Kidney glomerular epithelial cell (primary cell): Measurements from ENCODE around the gene METAP2.
A peak's percentile ranks its signal among the peaks of the same experiment; 100 is the strongest.

Source experiments
- DNase-seq: peaks from one replicate; lab custom pipeline; 2025; lab: John Stamatoyannopoulos, UW

Gene METAP2

GRCh38 chr12:95513599-95513998, 39.6 kb downstream of the METAP2 start:
- no peak for DNase-seq

- DNase-seq: no peak
Observed at GRCh38 chr12:95515197-95515596, 41.2 kb downstream of the METAP2 start.

- no peak for DNase-seq
Observed at GRCh38 chr12:95516757-95517156, 42.8 kb downstream of the METAP2 start.

DNA sequence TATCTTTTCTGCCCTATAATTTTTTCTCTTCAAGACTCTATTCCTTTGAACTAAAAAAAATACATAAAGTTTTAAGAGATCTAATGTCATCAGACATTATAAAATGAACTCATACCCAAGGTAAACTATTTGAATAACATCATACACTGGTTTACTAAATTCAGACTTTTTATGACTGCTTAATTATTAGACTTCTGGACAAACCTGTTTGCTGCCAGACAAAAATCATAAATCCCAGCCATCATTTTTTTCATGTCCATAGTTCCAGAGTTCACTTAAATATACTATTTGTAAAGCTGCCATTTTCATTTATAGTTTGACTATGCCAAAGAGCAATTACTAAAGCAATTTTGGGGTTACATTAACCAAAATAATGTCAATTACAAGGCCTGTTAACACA, 43.3 kb downstream of the METAP2 start:
- DNase-seq: no peak

GRCh38 chr12:95518944-95519343, 45.0 kb downstream of the METAP2 start:
- DNase-seq: no peak

GRCh38 chr12:95520816-95521215, 46.9 kb downstream of the METAP2 start:
- no peak for DNase-seq

GRCh38 chr12:95522692-95523091, 48.7 kb downstream of the METAP2 start:
- no peak for DNase-seq

DNA sequence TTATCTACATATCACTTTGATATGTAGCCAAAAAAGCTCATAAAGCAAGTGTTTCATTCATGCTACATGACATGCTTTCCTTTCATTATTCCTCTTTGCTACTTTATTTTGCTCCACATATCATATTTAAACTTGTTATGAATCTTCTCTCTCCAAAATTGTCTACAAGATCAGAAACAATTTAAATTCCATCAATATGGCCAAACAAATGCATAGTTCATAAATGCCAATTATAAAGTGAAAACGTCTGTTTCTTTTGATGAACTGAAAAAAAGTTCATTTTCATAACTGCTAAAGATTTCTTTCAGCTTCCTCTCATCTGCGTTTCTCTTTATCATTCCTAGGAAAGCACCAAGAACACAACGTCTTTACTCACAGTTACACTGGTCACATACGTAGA, 54.5 kb downstream of the METAP2 start:
- no peak for DNase-seq

- no peak for DNase-seq
Observed at GRCh38 chr12:95529693-95530225, 55.8 kb downstream of the METAP2 start.

DNA sequence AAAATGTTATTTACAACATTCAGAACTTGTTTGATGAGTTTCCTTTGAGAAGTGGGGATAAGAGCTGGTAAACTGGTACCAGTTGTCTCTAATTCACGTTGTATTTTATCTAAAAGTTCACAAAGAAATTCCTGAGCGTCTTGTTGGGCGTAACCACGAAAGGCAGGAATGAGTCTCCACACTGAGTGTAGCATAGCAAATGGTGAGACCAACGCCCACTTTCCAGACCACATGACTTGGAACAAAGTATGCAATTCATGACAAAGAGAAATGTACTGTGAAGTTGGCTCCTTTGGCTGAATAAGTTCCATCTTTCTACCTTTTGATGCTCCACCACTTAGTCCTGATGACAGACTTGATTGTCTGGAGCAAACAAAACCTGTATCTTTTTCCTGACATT, 58.9 kb downstream of the METAP2 start:
- no peak for DNase-seq

DNA sequence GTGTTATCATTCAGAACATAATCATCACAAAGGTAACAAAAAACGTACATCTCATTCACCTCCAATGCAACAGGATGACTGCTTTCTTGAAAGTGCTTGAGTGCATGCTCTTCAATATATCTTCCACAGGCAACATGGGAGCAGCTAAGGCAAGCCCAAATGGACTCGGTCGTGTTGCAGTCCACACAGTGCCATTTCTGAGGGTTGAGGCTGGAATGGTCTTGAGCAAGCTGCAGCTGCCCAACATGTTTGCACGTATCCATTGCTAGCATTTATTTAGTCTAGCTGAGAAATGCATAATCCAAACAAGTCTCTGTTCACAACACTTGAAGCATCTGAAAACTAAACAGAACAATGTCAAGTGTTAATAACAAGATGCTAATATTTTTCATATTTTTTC, 60.0 kb downstream of the METAP2 start:
- DNase-seq: no peak

DNA sequence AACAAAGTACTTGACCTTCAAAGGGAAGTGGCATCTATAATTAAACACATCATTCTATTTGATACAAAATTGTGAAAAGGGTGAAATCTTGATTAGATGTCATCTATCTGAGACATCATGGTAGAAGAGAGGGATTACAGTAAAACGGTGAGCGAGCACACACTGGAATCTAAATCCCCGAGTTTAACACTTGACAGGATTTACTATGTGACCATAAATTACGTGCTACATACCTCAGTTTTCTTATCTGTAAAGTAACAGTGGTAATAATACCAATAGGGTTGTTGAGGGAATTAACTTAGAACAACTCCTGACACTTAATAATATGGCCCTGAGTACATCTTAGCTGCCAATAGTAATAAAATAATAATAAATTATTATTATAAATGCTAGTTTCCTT, 64.1 kb downstream of the METAP2 start:
- DNase-seq: no peak

DNA sequence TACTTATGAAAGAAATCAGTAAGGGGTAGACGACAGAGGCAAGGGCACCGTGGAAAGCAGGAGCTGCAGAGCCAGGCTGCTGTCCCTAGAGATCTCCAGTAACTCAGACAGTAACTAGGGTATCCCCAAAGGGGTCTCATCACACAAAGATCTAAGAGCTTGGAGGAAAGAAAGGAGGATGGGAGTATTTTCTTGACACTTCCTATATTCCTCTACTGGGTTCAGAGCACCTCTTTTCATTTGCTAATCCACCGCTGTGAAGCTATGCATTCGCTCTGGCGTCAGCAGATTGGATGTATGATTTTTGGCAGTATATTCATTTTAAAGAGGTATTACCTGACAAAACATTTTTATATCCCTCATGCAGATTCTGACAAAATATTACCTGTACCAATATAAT, 64.7 kb downstream of the METAP2 start:
- DNase-seq: no peak

- no peak for DNase-seq
Observed at GRCh38 chr12:95541436-95541835, 67.5 kb downstream of the METAP2 start.

DNA sequence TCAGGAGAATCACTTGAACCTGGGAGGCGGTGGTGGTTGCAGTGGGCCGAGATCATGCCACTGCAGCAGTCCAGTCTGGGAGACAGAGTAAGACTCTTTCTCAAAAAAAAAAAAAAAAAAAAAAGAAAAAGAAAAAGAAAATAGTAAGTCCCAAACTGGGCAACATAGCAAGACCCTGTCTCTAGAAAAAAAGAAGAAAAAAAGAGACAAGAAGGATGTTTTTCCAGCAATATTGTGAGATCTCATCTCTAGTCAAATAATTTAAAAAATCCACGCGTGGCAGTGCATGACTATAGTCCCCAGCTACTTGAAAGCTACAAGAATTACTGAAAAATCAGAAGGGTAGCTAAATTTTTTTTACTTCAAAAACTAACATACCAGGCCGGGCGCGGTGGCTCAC, 69.4 kb downstream of the METAP2 start:
- no peak for DNase-seq

- DNase-seq: no peak
Observed at GRCh38 chr12:95544756-95545155, 70.8 kb downstream of the METAP2 start.

DNA sequence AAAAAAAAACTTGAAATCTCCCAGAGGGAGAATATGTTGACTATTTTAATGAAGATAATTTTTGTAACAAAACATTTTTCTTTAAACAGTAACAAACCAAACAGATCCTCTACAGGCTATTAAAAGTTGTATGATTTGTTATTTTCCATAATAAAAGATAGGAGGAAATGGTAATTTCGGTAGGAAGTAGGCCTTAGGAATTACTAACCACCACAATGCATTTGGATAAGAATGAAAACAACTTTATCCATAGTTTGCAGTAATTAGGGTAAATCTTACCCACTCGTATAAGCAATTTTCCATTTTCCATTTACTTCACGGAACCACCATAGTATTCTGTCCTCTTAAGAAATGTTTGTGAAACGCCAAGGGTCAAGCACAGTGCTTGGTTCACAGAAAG, 71.4 kb downstream of the METAP2 start:
- DNase-seq: no peak

- DNase-seq: no peak
Observed at GRCh38 chr12:95545731-95546490, 72.0 kb downstream of the METAP2 start.

- DNase-seq: no peak
Observed at GRCh38 chr12:95546491-95546813, 72.5 kb downstream of the METAP2 start.

DNA sequence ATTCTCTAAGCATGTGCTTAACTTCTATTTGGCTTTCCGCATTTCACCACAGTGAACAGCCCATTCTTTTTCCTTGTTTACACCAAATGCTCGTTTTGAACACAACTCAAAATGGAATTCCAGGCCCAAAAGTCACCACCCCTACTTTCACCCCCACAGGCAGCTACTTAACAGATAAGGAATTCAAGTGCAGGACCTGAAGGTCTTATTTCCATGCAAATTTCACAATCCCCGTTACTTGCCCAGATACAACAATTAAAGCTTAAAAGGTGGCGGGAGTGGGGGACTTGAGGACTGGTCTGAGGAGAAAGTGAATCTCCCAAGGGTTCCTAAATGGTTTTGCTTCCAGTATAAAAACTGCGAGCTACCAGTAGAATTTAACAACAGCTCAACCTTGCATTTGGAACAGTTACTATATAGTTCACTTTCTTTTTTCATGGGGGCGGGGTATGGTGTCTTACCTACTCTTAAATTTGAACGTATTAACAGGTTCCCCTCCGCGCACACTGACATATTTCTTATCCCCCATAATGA, 73.6 kb downstream of the METAP2 start:
- DNase-seq: no peak

- DNase-seq: no peak
Observed at GRCh38 chr12:95548056-95548538, 74.1 kb downstream of the METAP2 start.

GRCh38 chr12:95548539-95549391, 74.8 kb downstream of the METAP2 start:
- peak; percentile 20 for DNase-seq
